HEK293 (cell line): ENCODE measurements around the gene IFNLR1.

Experiments
- CTCF ChIA-PET: fragments of 350-600 bp; formaldehyde crosslinking; extraction: SDS; loops from one replicate; lab custom pipeline; 2021; ENCODE audit warnings: antibody characterized with exemption; lab: Yijun Ruan, JAX
- POLR2A ChIA-PET: fragments of 300-600 bp; formaldehyde crosslinking; extraction: SDS; loops from one replicate; lab custom pipeline; 2020; ENCODE audit warnings: antibody characterized with exemption, inconsistent platforms; lab: Yijun Ruan, JAX
- H3K27ac ChIP-seq: fragments of 200-500 bp; sonication (Bioruptor generic); 2 replicates; pipeline ENCODE4 v1.5.1; 2014; ENCODE audit warnings: low read depth, low read length, control low read depth, inconsistent platforms; ENCODE audit errors: extremely low read depth
- H3K36me3 ChIP-seq, 2 experiments: fragments of 200-500 bp in 1 of 2; sonication (Bioruptor generic) in 1 of 2; 1 replicate in 1 of 2; 2 replicates in 1 of 2; pipeline ENCODE4 v1.5.1; 2014 to 2017; ENCODE audit warnings: inconsistent platforms in 2 of 2, low read length in 2 of 2; ENCODE audit not compliant: control insufficient read depth in 2 of 2, insufficient read depth in 1 of 2
- H3K4me1 ChIP-seq: fragments of 200-500 bp; sonication (Bioruptor generic); 2 replicates; pipeline ENCODE4 v1.5.1; 2014; ENCODE audit warnings: mild to moderate bottlenecking, low read length, inconsistent platforms; ENCODE audit not compliant: control insufficient read depth, insufficient read depth
- H3K4me3 ChIP-seq: 2 replicates; pipeline ENCODE4 v1.5.1; 2011; ENCODE audit warnings: low read depth, mild to moderate bottlenecking, control low read depth, low read length, moderate library complexity
- H3K9me3 ChIP-seq: fragments of 200-500 bp; sonication (Bioruptor generic); 2 replicates; pipeline ENCODE4 v1.5.1; 2014; ENCODE audit warnings: low read depth, low read length, inconsistent platforms; ENCODE audit not compliant: control insufficient read depth, insufficient read depth
- CTCF ChIP-seq: fragments of 450-650 bp; formaldehyde crosslinking; IDR thresholded peaks from 2 replicates; pipeline ENCODE4 v1.5.1; 2016; ENCODE audit warnings: missing biosample characterization, missing genetic modification characterization
- EGR2 ChIP-seq: fragments of 450-650 bp; formaldehyde crosslinking; IDR thresholded peaks from 2 replicates; pipeline ENCODE4 v1.5.1; 2016; ENCODE audit warnings: low read depth, missing biosample characterization, missing genetic modification characterization
- IKZF3 ChIP-seq: fragments of 450-650 bp; IDR thresholded peaks from 2 replicates; pipeline ENCODE4 v1.5.0; 2018; ENCODE audit warnings: missing biosample characterization, mild to moderate bottlenecking, missing genetic modification characterization, moderate library complexity
- MZF1 ChIP-seq: fragments of 450-650 bp; formaldehyde crosslinking; IDR thresholded peaks from 2 replicates; pipeline ENCODE4 v1.5.1; 2017; ENCODE audit warnings: missing biosample characterization, missing genetic modification characterization, borderline replicate concordance
- SCRT1 ChIP-seq: fragments of 450-650 bp; formaldehyde crosslinking; IDR thresholded peaks from 2 replicates; pipeline ENCODE4 v1.5.1; 2016; ENCODE audit warnings: missing biosample characterization, missing genetic modification characterization, borderline replicate concordance
- YY1 ChIP-seq: fragments of 450-650 bp; formaldehyde crosslinking; IDR thresholded peaks from 2 replicates; pipeline ENCODE4 v1.5.1; 2018; ENCODE audit warnings: missing biosample characterization, missing genetic modification characterization
- ZBTB17 ChIP-seq: fragments of 450-650 bp; formaldehyde crosslinking; IDR thresholded peaks from 2 replicates; pipeline ENCODE4 v1.5.1; 2016; ENCODE audit warnings: missing biosample characterization, missing genetic modification characterization
- ZBTB20 ChIP-seq: fragments of 450-650 bp; formaldehyde crosslinking; IDR thresholded peaks from 2 replicates; pipeline ENCODE4 v1.5.1; 2016; ENCODE audit warnings: missing biosample characterization, missing genetic modification characterization
- ZFHX2 ChIP-seq: fragments of 450-650 bp; formaldehyde crosslinking; conservative IDR thresholded peaks from 2 replicates; pipeline ENCODE4 v1.5.1; 2016; ENCODE audit warnings: missing biosample characterization, missing genetic modification characterization
- ZFP3 ChIP-seq: fragments of 450-650 bp; formaldehyde crosslinking; IDR thresholded peaks from 2 replicates; pipeline ENCODE4 v1.5.1; 2016; ENCODE audit warnings: low read depth, missing biosample characterization, missing genetic modification characterization
- ZNF2 ChIP-seq: fragments of 450-650 bp; formaldehyde crosslinking; IDR thresholded peaks from 2 replicates; pipeline ENCODE4 v1.5.1; 2016; ENCODE audit warnings: missing biosample characterization, missing genetic modification characterization
- ZNF335 ChIP-seq: fragments of 450-650 bp; formaldehyde crosslinking; conservative IDR thresholded peaks from 2 replicates; pipeline ENCODE4 v1.5.1; 2016; ENCODE audit warnings: missing biosample characterization, missing genetic modification characterization
- ZNF354C ChIP-seq: fragments of 450-650 bp; formaldehyde crosslinking; IDR thresholded peaks from 2 replicates; pipeline ENCODE4 v1.5.1; 2016; ENCODE audit warnings: missing biosample characterization, missing genetic modification characterization, low read depth, borderline replicate concordance
- ZNF488 ChIP-seq: fragments of 450-650 bp; formaldehyde crosslinking; IDR thresholded peaks from 2 replicates; pipeline ENCODE4 v1.5.1; 2016; ENCODE audit warnings: missing biosample characterization, missing genetic modification characterization
- ZNF654 ChIP-seq: fragments of 450-650 bp; formaldehyde crosslinking; IDR thresholded peaks from 2 replicates; pipeline ENCODE4 v1.5.1; 2016; ENCODE audit warnings: low read depth, missing biosample characterization, missing genetic modification characterization
- ZNF660 ChIP-seq: fragments of 450-650 bp; IDR thresholded peaks from 2 replicates; pipeline ENCODE4 v1.5.1; 2018; ENCODE audit warnings: missing biosample characterization, mild to moderate bottlenecking, missing genetic modification characterization
- ZSCAN18 ChIP-seq: fragments of 450-650 bp; formaldehyde crosslinking; IDR thresholded peaks from 2 replicates; pipeline ENCODE4 v1.5.1; 2016; ENCODE audit warnings: missing biosample characterization, missing genetic modification characterization
- ZSCAN4 ChIP-seq: fragments of 450-650 bp; formaldehyde crosslinking; IDR thresholded peaks from 2 replicates; pipeline ENCODE4 v1.5.1; 2017; ENCODE audit warnings: missing biosample characterization, missing genetic modification characterization
- TF ChIP-seq, protein P1 (sequence below): fragments of 450-650 bp; formaldehyde crosslinking; IDR thresholded peaks from 2 replicates; pipeline ENCODE4 v1.5.1; 2016; ENCODE audit warnings: missing biosample characterization, missing genetic modification characterization

Gene IFNLR1

GRCh38 chr1:24202556-24202955 is 15.5 kb upstream of the IFNLR1 start:
- Histone ChIP-seq H3K36me3 (no peaks in the 10 kb centered on the region), H3K4me1 (no peaks in the 10 kb centered on the region), H3K27ac (no peak overlapping the region), H3K4me3 (no peak overlapping the region), H3K9me3 (no peaks in the 10 kb centered on the region)
- no peak for TF ChIP-seq SCRT1
- TF ChIP-seq ZBTB20 (tag by site-specific recombination) = no peak
- no peak for TF ChIP-seq ZSCAN18
- no peak for TF ChIP-seq ZNF354C
- POLR2A ChIA-PET = interaction anchor here (1.0 to 1.5 kb wide), 3 partner anchors 120 to 213 kb away, joined by 3 to 8 read pairs (median 7); no protein-coding TSS in a partner anchor
- CTCF ChIA-PET = interaction anchor here (0.6 to 11.6 kb wide), 59 partner anchors 12 to 676 kb away, joined by 3 to 611 read pairs (median 4); partner anchors contain the start of genes IFNLR1 and NIPAL3

DNA sequence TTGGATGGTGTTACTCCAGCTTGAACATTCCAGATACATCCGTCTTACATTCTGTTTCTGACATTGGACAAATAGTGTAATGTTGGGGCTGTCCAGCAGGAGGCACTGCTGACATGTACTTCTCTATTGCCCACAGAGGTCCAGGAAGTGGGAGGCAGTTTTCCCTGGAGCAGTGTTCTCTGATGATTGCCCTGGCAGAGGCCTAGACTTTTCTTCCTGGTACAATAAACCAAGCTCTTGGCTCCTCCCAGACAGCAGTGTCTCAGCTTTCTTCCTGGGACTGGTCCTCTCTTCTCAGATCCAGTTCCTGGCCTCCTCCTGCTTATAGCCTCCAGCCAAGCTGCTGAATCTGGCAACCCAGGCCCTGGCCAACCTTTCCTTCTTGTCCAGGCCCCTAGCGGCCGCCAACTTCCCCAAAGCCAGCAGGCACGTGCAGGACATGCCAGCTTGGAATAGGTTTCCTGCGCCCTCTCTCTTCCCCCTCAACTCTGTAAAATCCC is 14.9 kb upstream of the IFNLR1 start:
- Histone ChIP-seq H3K9me3 (no peaks in the 10 kb centered on the region), H3K36me3 (no peaks in the 10 kb centered on the region), H3K27ac (no peak overlapping the region), H3K4me1 (no peaks in the 10 kb centered on the region), H3K4me3 (no peak overlapping the region)
- POLR2A ChIA-PET = interaction anchor here (1.0 to 1.5 kb wide), 3 partner anchors 121 to 213 kb away, joined by 3 to 8 read pairs (median 7); no protein-coding TSS in a partner anchor
- TF ChIP-seq ZBTB17 (tag by site-specific recombination) (peak; percentile 59), ZNF488 (no peak), ZNF2 (tag by site-specific recombination) (peak; percentile 86), ZNF654 (peak; percentile 77), ZNF660 (tag by site-specific recombination) (peak; percentile 97), ZFP3 (no peak), MZF1 (peak; percentile 9; the same call in 1 of the 2 replicates), IKZF3 (tag by site-specific recombination) (peak; percentile 84; the same call in 1 of the 2 replicates), ZFHX2 (tag by site-specific recombination) (peak; percentile 58; the same call in 1 of the 2 replicates), ZNF335 (peak; percentile 50), YY1 (no peak), ZSCAN4 (tag by site-specific recombination) (no peak), EGR2 (0 out of 2 replicates have a peak, but pooled peaks have one; percentile 20), CTCF (peak; percentile 62; the same call in 1 of the 2 replicates)
- TF ChIP-seq, protein P1, sequence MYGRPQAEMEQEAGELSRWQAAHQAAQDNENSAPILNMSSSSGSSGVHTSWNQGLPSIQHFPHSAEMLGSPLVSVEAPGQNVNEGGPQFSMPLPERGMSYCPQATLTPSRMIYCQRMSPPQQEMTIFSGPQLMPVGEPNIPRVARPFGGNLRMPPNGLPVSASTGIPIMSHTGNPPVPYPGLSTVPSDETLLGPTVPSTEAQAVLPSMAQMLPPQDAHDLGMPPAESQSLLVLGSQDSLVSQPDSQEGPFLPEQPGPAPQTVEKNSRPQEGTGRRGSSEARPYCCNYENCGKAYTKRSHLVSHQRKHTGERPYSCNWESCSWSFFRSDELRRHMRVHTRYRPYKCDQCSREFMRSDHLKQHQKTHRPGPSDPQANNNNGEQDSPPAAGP (tag by site-specific recombination) = 0 out of 2 replicates have a peak, but pooled peaks have one; percentile 36
- CTCF ChIA-PET = interaction anchor here (0.6 to 11.6 kb wide), 73 partner anchors 9 to 676 kb away, joined by 3 to 611 read pairs (median 4); partner anchors contain the start of genes IFNLR1, NIPAL3 and RCAN3
